ENCODE data around the gene ANKRD40.
"Not testable (repeated sequence)": the region's sequence is repeated elsewhere in the genome, so short reads cannot be mapped to it uniquely, and the experiment has no call there.

ANKRD40 gene

DNA sequence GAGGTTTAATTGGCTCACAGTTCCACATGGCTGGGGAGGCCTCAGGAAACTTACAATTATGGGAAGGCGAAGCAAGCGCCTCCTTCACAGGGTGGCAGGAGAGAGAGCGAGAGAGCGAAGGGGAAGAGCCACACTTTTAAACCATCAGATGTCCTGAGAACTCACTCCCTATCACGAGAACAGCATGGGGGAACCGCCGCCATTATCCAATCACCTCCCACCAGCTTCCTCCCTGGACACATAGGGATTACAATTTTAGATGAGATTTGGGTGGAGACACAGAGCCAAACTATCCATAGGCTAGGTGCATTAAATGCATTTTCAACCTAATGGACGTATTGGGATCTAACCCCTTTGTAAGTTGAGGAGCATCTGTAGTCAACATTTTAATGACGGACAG, 4.9 kb upstream of the ANKRD40 start:
- DNase-seq (ENCODE audit: low spot score), result no peak

DNA sequence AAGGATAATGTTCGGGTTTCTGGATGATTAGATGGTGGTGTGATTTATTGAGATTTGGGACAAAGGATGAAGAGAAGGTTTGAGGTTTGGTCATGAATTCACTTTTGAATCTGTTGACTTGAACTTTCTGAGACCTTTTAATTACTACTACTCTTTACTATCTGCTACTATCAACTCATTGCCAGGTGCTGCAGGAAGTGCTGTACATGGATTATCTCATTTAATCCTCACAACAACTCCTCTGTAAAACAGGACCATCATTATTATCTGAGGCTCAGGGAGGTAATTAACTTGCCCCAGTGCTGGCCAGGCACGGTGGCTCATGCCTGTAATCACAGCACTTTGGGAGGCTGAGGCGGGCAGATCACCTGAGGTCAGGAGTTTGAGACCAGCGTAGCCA, 2.9 kb upstream of the ANKRD40 start:
- DNase-seq (ENCODE audit: low spot score), result no peak

DNA sequence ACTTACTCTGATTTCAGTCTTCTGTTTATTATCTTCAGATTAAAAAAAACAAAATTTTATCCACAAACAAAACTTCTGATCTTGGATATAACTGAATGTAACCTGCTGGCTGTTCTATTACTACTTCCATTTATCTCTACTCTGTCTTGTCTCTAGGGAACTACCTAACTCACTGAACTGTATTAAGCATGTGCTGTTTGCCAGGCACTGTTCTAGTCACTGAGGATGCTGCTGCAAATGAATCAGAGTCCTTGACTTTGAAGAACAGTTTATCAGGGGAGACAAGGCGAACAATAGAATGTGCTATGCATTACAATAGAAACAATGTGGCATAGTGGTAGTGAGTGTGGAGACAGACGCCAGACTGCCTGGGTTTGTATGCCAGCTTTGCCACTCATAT, 2.3 kb upstream of the ANKRD40 start:
- DNase-seq (ENCODE audit: low spot score), result no peak

DNA sequence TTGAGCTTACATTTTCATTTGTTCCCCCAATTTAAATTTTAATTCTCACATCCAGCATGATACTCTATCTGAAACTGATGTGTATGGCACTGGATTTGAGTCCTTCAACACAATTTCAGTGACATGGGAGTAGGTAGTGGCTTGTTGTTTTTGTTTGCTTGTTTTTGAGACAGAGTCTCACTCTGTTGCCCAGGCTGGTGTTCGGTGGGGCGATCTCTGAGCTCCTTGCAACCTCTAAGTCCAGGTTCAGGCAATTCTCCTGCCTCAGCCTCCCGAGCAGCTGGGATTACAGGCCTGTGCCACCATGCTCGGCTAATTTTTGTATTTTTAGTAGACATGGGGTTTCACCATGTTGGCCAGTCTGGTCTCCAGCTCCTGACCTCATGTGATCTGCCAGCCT, 1.3 kb upstream of the ANKRD40 start:
- DNase-seq (ENCODE audit: low spot score), result not testable (repeated sequence)

DNA sequence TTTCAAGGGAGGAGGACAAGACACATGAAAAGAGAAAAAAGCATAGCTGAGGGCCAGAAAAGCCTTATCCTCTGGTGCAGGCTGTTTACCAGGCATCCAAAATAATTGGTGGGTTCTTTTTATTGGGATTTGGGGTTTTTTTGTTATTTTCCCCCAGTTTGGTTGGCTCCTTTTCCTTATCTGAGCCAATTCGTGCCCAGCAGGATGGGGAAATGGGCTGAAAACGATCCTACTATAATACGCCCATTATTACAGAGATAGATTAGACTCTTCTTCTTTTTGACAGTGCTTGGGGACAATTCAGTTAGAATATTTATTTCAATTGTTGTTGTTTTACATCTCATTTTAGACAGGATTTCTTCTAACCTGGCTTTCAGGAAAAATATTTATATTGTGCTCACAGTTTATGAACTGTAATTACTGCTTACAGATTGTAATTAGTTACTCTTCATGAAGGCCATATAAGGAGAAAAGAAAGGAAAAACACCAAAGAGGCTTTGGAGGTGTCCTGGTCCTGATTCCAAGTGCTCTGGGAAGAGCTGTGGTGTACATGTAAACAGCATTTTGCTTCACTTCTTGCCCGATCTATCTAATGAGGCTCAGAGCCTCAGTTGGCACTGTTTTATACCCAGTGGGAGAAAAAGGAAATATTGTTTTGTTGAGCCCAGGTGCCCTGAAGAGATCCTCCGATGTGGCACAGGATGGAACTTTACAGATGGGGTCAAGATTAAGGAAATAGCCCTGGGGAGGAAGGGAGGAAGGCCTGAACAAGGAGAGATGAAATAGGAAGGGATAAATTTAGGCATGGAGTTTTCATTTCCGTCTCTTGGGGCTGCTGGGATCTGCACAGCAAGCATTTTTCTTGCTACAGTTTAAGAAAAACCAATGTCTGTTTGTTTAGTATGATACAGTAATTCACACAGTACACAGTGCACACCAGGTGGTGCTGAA, 611 bp upstream of the ANKRD40 start:
- DNase-seq (ENCODE audit: low spot score), result no peak

DNA sequence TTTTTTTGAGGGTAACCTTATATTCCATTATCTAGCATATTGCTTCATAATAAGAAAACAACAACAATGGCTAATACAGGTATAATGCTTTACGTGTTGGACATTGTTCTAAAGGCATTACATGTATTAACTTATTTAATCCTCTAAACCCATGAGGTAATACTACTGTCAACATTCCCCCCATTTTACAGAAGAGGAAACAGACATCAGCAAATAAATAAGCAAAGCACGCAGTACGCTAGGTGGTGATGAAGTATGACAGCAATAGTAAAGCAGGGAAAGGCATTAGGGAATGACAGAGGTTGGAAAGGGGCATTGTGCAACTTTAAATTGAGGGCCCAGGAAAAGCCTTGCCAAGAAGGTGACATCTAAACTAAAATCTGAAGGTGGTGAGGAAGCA, 4.6 kb downstream of the ANKRD40 start:
- DNase-seq (ENCODE audit: low spot score), result no peak

DNA sequence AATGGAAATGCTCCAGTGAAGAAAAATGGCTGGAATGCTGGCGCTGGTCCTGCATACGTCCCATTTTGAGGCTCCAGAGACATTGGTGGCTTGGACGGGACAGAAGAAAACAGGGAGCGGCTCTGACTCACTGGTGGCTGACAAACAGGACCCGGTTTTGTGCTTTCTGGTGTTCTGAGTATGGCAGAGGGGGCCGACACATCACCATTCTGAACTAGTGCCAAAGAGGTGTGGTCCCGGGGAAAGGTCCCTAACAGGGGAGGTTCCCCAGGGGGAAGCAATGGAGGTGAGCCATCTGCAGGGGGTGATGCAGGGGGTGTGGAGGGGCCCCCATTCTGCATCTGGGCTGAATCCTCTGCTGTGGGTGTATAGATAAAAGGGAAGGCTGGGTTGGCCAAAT, 8.3 kb downstream of the ANKRD40 start:
- peak; percentile 35 for DNase-seq (ENCODE audit: low spot score)

DNA sequence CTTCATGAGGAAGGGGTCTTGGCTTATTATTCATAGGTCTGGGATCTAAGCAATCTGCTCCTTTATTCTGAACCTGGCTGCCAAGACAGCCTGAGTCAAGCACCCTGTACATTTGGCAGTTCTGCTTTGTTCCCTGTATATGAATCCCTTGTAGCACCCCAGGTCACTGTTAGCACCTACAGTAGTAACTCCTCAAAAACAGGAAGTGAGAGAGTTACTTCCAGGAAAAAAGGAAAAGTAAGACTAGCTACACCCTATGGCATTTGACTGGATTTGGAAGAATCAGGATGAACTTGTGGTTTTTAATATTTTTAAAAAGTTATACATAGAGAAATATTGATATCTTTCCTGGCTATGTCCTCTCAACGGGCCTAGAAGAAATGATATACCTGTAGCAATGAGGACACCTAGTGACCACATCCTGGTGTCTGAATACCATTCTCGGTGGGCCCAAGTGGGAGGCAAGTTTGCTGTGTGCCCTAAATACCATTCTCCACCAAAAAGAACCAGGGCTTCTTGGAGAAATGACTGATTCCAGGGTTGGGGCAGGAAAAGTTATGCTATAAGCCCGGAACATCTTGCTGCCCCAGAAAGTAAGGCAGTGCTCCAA, 9.9 kb downstream of the ANKRD40 start:
- no peak for DNase-seq (ENCODE audit: low spot score)

DNA sequence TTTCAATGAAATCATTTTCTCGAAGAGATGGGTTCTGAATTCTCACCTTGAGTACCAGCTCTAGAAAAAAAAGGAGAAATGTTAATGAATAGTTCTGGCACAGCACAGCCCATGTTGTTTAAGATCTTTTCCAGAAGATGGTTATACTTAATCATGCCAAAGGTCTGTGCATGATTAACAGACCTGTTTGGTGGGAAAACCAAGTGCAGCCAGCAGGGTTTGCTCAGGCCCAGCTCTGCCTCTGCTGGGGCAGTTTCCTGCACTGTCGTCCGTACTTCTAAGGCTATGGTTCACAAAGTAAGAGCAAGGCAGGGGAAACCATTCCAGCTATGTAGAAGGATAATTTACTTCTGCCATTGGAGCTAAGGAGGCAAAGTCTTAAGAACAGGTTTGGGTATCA, 10.7 kb downstream of the ANKRD40 start:
- no peak for DNase-seq (ENCODE audit: low spot score)

DNA sequence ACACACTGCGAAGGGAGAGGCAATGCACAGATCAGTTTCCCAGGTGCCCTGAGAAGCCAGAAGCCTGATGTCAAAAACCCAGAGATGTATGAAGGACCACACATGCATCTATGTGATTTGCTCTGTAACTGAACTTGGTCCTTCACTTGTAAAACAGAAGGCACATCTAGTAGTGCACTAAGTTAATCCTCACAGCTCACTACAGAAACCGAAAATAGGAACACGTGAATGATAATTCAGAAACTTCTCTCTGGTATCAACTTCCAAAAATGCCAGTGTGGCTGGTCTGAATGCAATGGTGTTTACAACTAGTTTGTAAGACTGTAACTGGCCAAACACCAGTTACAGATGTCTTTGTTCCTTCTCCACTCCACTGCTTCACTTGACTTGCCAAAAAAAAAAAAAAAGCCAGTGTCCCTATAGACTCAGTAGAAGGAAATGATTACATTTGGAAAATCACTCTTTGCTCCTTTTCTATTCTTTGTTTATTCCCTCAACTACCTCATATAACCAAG, 11.3 kb downstream of the ANKRD40 start:
- DNase-seq (ENCODE audit: low spot score), result no peak

DNA sequence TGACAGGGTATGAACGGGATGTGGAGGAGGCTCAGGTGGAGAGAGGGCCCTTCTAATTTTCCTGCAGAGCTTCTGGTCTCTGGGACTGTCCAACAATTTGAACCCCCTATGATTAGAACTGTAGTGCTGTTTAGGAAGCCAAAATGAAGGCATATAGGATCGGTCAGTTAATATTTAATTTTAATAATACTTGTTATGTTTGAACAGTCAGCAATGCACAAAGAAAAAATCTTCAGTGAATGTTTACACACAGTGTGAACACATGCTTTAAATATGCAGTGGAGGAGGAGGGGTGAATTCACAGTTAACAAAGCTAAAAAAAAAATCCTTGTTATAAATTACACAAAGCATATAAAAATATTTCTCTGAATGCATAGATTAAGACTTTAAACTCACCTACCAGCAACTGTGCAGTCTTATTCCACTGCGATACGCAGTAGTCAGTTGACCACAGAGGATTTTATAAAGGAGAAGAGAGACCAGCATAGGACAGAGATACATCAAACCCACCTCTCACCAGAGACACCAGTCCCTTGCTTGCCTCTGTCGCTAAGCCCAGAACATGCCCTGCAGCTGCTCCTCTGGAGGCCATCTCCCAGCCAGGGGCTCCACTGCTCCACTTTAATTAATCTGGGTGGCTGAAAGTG, 14.6 kb downstream of the ANKRD40 start:
- DNase-seq (ENCODE audit: low spot score), result peak; percentile 43

DNA sequence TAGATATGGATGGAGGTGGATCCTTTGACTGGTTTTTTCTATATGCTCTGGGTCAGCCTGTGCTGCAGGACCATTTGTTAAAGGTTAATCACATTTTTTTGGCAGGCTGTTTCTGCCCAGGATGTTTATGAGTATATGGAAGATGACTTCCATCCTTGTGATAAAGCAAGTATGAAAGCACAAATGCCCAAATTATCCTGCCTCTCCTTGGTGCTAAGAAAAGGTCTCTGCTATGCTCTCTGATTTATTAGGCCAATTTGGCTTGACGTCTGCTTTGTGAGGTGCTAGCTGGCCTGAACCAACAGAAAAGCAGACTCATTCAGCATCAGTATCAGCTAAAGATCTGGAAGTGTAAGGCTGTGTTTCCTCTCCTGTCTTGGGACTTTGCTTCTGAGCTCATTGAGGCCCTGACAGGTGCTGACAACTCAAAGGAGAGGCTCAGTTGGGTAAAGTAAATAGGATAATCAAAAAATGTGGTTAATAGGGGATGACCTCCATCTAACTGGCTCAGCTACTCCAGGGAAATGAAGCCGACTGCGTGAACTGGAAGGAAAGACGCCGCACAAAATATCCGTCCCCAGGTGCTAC, 15.2 kb downstream of the ANKRD40 start:
- DNase-seq (ENCODE audit: low spot score), result no peak

DNA sequence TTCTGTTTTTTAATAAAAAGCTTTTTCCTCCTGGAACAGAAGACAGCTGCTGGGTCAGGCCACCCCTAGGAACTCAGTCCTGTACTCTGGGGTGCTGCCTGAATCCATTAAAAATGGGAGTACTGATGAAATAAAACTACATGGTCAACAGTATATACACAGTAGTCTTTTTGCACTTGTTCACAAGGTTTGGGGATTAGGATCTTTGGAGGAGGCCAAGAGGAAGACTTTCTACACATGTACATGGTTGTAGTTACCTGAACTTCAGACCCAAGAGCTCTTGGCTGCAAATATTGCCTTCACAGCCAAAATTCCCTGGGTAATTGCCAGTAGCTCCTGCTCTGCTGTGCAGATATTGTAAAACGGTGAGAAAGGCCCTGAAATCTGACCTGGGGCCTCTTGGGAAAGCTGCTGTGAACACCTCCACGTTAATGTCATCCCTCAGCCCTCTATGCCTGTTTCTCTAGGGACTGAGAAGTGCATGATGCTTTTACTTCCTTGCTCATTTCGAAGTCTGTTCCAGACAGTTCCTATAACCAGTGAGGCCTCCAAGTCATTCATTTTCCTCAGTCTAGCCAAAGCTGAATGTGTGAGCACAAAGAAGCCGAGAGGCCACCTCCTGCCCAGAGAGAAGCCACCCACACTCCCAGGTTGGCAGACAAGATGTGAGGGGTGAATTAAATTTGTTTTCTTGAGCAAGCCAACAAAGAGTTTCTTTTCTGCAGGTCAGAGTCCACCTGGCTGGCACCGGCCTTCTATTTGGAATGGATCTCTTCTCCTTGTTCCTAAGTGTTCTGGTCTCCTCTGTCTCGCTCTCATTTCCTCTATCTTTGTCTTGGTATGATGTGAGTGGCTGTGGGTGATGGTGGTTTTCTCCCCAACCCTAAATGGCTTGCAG, 15.9 kb downstream of the ANKRD40 start:
- DNase-seq (ENCODE audit: low spot score), result no peak

DNA sequence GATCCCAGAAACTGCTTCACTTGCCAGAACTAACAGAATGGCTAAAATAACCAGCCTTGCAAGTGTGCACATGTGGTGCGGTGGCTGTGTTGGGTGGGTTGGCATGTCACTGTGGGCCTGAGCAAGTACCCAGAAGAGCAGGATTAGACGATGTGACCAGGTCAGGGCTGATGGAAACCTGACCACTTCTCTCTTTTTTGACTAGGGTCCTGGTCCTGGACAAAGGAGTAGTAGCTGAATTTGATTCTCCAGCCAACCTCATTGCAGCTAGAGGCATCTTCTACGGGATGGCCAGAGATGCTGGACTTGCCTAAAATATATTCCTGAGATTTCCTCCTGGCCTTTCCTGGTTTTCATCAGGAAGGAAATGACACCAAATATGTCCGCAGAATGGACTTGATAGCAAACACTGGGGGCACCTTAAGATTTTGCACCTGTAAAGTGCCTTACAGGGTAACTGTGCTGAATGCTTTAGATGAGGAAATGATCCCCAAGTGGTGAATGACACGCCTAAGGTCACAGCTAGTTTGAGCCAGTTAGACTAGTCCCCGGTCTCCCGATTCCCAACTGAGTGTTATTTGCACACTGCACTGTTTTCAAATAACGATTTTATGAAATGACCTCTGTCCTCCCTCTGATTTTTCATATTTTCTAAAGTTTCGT, 16.7 kb downstream of the ANKRD40 start:
- no peak for DNase-seq (ENCODE audit: low spot score)

DNA sequence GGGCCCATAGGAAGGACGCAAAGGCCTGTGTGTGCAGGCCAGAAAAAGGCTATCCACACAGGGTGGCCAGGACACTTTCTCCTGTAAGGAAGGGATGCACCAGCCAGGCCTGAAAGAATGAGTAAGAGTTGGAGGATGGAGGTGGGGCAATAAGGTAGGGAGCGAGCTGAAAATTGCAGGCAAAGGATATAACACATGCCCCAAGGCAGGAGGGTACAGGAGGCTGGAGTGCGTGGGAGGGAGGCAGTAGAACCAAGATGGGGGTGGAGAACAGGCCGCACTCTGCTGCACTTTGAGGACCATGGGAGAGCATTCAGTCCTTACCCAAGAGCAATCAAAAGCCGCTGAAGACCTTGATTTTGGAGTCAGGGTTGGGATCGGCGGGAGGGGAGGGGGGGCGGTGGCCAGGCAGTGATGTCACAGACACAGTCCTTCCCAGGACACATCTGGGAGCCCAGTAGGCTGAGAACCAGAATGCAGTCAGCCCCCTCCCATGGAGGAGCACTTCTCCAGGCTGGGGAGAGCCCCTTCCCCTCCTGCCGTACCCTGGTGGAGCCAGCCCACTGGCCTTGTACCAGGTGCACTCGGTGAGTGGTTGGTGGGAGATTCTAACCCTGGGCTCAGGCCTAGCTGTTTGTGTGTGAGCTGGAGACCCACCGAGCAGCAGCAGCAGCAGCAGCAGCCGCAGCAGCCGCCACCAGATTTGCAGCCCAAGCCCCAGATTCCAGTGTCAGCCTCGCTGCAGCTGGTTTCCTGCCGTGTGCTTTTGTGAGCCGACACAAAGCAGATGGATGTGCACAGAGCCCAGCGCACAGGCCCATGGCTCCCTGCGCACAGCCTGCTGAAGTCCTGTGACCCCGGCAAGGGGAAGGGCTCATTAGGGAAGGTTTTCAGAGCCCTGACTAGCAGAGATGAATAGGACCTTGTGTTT, 17.5 kb downstream of the ANKRD40 start:
- no peak for DNase-seq (ENCODE audit: low spot score)

DNA sequence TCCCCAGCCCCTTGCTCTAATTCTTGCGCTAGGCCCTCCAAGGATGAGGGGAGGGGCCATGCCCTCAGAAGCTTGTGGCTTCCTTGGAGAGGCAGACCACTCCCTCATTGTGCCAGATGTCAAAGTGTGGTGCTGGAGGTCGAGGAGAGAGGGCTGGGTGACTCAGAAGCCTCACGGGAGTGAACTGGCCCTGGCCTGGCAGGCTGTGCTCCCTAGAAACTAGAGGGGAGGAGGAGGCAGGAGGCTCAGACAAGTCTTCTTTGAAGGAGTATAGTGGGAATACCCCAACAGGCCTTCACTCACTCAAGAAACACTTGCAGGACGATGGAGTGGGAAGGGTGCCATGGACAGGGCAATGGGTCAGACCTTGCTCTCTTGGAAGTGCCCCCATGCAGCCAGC, 18.5 kb downstream of the ANKRD40 start:
- DNase-seq (ENCODE audit: low spot score), result no peak

DNA sequence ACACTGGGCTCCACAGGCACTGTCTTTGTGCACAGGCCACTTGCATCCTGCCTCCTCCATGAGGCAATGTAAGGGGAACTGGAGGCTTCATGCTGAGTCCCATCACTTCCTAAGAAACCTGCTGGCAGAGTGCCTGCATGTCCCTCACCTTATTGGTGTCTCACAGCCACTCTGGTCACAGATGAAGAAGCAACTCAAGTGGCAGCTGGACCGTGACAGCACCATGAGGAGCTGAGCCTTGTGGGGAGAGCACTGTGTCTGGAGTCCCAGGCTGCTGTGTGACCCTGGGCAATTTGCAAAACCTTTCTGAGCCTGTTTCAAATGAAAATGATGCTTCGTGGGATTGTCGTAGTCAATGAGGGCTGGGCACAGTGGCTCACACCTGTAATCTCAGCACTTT, 19.5 kb downstream of the ANKRD40 start:
- DNase-seq (ENCODE audit: low spot score), result no peak

DNA sequence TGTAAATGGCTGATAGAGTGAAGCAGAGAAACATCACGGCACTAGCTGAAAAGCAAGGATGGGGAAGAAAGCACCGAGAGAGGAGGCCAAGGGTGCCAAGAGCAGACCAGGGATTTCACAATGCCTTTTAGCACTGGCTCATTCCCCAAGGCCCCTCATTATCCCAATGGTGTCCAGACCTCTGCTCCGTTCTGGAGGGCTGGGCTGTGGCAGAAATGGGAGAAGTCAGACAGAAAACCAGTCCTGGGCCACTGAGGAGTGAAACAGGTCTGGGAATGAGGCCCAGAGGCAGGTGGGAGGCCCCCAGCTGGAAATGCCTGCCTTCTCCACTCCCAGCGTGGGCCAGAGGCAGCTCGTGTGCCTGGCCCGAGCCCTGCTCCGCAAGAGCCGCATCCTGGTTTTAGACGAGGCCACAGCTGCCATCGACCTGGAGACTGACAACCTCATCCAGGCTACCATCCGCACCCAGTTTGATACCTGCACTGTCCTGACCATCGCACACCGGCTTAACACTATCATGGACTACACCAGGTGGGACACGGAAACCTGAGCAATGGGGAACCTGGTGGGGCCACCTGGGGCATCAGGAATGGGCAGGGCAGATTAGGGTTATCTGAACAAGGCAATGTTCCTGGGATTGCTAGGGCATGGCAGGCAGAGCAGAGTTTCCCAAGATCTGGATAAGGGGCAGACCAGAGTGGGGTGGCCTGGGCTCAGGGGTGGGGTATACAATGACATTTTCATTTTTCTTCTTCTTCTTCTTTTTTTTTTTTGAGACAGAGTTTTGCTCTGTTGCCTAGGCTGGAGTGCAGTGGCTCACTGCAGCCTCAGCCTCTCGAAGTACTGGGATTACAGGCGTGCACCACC, 20.3 kb downstream of the ANKRD40 start:
- DNase-seq (ENCODE audit: low spot score), result peak; percentile 86

Data from SW480 (cell line).